Activated naive CD4-positive, alpha-beta T cell (primary cell): ENCODE results near the gene CTXN1.
"Not testable (repeated sequence)": the region's sequence is repeated elsewhere in the genome, so short reads cannot be mapped to it uniquely, and the experiment has no call there.

Experiments
- DNase-seq, 4 experiments: peaks; one replicate each; lab custom pipeline; 2025; lab: John Stamatoyannopoulos, UW

The CTXN1 gene

GRCh38 chr19:7900401-7900870 lies 25.5 kb downstream of the CTXN1 start:
- no peak for DNase-seq

DNA sequence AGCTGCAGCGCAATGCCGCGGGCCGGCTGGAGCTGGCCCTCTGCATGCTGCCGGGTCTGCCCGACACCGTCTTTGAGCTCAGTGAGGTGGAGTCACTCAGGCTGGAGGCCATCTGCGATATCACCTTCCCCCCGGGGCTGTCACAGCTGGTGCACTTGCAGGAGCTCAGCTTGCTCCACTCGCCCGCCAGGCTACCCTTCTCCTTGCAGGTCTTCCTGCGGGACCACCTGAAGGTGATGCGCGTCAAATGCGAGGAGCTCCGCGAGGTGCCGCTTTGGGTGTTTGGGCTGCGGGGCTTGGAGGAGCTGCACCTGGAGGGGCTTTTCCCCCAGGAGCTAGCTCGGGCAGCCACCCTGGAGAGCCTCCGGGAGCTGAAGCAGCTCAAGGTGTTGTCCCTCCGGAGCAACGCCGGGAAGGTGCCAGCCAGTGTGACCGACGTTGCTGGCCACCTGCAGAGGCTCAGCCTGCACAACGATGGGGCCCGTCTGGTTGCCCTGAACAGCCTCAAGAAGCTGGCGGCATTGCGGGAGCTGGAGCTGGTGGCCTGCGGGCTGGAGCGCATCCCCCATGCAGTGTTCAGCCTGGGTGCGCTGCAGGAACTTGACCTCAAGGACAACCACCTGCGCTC lies 26.1 kb downstream of the CTXN1 start:
- DNase-seq, result no peak

- DNase-seq, result no peak
Measured at GRCh38 chr19:7898967-7899366, 27.0 kb downstream of the CTXN1 start.

- no peak for DNase-seq
Measured at GRCh38 chr19:7897292-7897691, 28.6 kb downstream of the CTXN1 start.

GRCh38 chr19:7895565-7895964 lies 30.4 kb downstream of the CTXN1 start:
- no peak for DNase-seq

- no peak for DNase-seq
Measured at GRCh38 chr19:7894612-7895309, 31.2 kb downstream of the CTXN1 start.

GRCh38 chr19:7893362-7894101 lies 32.4 kb downstream of the CTXN1 start:
- DNase-seq, result not testable (repeated sequence)

DNA sequence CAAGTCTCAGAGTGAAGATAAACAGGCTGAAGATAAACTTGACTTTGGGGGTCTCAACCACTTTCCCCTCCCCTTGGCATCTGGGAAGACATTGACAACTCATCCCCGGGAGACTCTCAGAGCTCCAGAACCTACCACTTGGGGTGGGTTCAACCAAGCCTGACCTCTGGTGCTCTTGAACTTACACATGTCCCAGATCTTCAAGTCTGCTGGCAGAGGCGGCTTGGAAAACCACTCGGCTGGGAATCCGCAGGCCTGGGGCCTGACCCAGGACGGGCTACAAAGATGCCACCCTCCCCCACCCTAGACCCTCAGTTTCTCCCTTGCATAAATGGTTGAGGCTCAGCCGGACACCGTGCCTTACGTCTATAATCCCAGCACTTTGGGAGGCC lies 37.1 kb downstream of the CTXN1 start:
- DNase-seq, result no peak

DNA sequence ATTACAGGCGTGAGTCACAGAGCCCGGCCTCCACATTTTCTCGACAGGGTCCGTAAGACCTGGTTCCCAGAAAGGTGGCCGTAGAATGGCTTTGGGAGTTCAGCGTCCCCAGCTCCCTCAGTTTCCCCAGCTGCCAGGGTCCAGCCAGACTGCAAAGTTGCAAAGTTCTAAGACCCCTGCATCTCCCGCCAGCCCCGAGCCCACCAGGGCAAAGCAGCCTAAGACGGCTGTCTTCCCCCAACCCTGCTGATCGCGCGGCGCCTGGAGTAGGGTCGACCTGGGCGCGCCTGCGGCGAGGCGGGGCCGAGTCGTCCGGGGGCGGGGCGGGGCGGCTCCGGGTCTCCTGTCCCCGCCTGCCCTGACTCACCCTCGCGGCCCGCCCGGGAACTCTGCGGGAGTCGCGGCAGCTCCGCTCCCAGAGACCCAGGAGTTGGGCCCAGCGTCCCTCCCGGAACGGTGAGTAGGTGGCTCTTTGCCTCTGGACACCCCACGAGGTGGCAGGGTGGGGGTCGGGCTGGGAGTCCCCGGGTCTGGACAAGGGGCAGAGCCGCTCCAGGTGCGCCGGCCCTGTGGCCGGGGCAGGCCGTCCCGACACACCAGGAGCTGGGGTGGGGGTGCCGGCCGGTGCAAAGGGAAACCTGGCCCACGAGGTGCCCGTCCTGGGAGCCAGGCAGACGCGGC lies 37.6 kb downstream of the CTXN1 start, which contains the start of gene LRRC8E:
Gene LRRC8E (plus strand): TSS at position 366 of the 681 bp plus-strand sequence. CDS start 7,094 bp downstream, outside the sequence.
- DNase-seq, result peak in 1 of 4 experiments; percentile 30

DNA sequence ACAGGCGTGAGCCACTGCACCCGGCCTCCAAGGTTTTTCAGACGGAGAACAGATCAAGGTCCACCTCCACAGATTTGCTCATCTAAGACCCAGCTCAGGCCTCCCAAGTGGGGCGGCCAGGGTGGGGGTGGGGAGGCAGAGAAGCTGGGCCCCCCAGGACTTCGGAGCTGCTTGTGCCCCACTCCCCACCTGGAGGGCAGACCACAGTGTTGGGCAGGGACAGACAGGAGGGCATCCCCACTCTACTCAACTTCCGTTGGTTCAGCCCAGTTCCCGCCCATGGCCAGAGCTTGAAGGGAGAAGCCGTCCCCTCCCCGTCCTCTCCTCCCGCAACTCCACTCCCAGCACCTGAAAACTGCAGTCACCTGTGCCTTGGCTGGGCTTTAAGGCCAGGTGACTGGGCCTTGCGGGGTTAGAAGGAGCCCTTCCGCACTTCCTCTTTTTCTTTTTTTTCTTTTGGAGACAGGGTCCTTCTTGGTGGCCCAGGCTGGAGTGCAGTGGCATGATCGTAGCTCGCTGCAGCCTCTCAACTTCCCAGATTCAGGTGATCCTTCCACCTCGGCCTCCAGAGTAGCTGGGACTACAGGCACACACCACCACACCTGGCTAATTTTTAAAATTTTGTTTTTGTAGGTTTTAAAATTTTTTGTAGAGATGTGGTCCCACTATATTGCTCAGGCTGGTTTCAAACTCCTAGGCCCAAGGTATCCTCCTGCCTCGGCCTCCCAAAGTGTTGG lies 38.4 kb downstream of the CTXN1 start:
- no peak for DNase-seq

DNA sequence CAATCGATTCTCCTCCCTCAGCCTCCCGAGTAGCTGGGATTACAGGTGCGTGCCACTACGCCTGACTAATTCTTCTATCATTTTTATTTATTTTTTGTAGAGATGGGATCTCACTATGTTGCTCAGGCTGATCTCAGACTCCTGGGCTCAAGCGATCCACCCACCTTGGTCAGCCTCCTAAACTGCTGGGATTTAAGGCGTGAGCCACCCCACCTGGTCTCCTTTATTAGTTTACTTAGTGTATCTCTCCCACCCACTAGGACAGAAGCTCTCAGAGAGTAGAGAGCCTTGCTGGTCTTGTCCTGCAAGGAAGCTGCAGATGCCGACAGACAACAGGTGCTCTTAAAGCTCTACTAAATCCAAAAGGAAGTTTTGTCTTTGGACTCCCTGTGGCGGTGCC lies 40.1 kb downstream of the CTXN1 start:
- DNase-seq, result no peak

- no peak for DNase-seq
Measured at GRCh38 chr19:7883796-7884570, 42.0 kb downstream of the CTXN1 start.

DNA sequence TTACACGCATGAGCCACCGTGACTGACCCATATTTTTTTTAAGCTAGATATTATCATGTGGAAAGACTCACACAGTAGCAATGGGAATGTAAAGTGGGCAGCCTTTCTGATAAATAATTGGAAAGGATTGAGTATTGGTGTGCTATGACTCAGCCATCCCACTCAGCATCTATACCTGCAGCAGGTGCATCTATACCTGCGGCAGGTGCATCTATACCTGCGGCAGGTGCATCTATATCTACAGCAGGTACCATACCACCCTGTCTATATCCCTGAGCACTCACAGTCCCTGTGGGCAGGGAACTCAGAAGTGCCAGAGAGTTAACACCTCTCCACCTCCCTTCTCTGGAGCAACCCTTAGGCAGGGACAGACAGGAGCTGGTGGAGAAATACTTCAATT lies 42.8 kb downstream of the CTXN1 start:
- DNase-seq, result no peak

GRCh38 chr19:7881910-7882309 lies 44.0 kb downstream of the CTXN1 start:
- DNase-seq, result no peak

DNA sequence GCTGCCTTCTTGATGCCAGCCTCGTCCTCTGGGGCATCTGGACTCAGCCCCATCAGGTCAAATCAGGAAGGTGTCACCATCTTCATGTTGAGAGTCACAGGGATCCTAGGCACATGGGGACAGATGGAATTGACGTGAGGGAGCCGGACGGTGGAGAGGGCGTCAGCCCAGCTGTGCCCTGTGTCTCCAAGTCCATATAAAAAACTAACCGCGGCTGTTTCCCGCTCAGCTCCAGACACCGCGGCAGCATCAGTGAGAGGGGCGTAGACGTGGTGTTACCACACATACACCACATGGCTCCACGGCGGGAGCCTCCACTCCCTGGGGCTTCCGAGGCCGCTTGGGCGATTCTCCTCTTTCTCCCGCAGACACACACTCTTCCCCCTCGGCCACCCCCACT lies 46.1 kb downstream of the CTXN1 start:
- DNase-seq, result no peak

DNA sequence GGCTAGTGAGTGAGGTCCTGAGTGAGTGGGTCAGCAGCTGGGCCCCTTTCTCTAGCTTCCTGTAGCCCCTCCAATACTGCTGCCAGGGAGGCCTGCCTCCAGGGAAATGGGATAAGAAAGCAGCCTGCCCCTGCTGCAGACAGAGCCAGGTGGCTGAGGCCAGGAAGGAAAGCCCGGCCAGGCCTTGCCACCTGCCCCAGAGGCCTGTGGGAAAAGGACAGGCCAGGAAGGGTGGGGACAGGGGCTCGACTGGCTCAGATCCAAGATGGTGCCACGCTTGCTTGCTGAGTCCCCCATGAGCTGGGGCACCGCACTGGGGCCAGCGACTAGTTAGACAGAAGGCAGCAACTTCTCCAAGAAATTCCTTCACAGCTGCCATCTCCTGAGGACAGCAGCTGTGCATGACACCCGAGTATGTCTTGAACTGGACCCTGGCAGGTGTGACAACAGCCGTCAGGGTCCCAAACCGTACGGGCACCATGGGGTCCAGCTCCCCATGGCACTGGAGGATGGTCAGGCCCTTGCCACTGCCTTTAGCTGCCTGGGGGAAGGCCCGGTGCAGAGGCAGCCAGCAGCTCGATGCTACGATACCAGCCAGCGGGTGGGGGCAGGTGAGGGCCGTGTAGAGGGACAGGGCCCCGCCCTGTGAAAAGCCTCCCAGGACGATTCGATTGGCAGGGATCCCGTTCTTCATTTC lies 46.7 kb downstream of the CTXN1 start:
- DNase-seq, result no peak

- DNase-seq, result no peak
Measured at GRCh38 chr19:7877249-7877836, 48.6 kb downstream of the CTXN1 start.

DNA sequence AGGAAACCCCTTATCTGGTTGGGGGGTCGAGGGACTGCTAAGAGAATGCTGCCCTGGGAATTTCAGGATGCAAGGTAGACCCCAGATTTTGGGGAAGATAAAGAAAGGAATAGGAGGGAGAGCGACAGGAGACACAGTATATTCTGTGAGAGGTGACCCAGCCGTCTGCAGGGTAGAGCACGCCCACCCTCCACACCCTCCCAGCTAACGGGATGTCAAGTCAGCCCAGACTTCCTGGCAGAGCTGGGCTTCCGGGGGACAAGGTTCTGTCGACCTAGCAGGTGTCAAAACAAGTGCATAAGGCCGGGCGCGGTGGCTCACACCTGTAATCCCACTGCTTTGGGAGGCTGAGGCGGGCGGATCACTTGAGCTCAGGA lies 51.0 kb downstream of the CTXN1 start:
- peak in 1 of 4 experiments; percentile 11 for DNase-seq
